Measurements from ENCODE around the gene COL11A2.

GRCh38 chr6:33197431-33198048 lies 5.3 kb upstream of the COL11A2 start:
- TF ChIP-seq GATA2 (IDR thresholded peaks at IDR 0.05; ENCODE audit: low read depth, low read length) = no peak
- TF ChIP-seq GATA3 (IDR thresholded peaks at IDR 0.05; ENCODE audit: low read depth, low read length) = no peak
